Measurements from ENCODE around the gene ADGRA1.

DNA sequence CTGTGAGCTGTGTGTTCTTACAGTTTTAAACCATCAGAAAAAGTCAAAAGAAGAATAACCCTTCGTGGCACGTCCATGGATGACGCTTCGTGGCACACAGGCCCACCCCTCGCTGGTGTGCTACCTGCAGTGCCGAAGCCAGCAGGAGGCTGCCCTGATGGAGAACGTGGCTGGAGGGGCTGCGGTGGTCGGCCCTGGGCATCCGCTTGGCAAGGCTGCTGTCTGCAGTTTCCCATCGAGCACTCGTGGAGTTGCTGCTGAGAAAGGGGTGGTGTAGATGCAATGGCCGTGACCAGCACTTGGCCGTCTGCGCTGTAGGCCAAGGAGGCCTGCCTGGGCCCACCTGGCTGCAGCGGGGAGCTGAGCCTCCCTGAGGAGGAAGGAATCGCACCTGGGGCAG lies 3.2 kb upstream of the ADGRA1 start:
- TF ChIP-seq, protein P1, sequence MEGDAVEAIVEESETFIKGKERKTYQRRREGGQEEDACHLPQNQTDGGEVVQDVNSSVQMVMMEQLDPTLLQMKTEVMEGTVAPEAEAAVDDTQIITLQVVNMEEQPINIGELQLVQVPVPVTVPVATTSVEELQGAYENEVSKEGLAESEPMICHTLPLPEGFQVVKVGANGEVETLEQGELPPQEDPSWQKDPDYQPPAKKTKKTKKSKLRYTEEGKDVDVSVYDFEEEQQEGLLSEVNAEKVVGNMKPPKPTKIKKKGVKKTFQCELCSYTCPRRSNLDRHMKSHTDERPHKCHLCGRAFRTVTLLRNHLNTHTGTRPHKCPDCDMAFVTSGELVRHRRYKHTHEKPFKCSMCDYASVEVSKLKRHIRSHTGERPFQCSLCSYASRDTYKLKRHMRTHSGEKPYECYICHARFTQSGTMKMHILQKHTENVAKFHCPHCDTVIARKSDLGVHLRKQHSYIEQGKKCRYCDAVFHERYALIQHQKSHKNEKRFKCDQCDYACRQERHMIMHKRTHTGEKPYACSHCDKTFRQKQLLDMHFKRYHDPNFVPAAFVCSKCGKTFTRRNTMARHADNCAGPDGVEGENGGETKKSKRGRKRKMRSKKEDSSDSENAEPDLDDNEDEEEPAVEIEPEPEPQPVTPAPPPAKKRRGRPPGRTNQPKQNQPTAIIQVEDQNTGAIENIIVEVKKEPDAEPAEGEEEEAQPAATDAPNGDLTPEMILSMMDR (IDR thresholded peaks at IDR 0.05; ENCODE audit: insufficient read depth, low read length, poor library complexity, severe bottlenecking) = no peak
- TF ChIP-seq EZH2phosphoT487 (conservative IDR thresholded peaks at IDR 0.05; ENCODE audit: low read length) = no peak
